ENCODE measurements around the gene AHRR. TPM values are rescaled to one million over a fixed set of nuclear protein-coding genes. Genes with fewer than 3 reads are reported as not detected.

Gene AHRR
- total RNA-seq, 6 experiments from 2014 or later: 30.9 to 55.7 (median 51.9) TPM

DNA sequence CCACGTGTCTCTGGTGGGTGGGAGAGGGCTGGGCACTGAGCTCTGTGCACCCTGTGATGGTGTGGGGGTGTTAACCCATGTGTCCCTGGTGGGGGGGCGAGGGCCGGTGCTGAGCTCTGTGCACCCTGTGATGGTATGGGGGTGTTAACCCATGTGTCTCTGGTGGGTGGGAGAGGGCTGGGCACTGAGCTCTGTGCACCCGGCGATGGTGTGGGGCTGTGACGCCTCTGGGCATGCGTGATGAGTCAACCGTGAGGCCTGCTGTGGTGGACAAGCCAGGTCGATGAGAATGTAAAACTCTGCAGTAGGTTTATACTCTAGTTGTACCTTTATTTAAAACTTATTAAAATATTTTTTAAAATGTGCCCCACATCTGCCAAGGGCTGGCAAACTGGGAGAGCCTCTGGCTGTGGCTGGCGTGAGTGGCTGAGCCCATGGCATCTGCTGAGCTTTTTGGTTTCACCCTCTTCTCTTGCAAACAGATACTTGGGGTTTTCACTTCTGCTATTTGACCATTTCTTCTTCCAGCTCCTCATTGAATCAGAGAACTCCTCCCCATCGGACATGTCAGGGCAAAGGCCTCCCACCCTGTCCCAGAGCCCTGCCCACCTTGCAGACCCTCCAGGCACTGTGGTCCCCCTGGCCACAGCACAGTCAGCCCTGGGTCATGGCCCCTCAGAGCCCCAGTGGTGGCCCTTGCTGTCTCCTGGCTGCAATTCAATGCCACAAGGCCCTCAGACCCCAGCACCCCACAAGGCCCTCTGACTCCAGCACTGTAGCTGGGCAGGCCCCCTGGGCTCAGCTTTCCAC lies 103.0 kb downstream of the AHRR start:
- peaks cover 34% of the 10 kb centered on the region for H3K4me1 Mint-ChIP-seq (ENCODE audit: low read depth)
- H3K9me3 Mint-ChIP-seq: peaks cover 15% of the 10 kb centered on the region; the same call in 1 of the 2 replicates
- TF ChIP-seq, protein P1, sequence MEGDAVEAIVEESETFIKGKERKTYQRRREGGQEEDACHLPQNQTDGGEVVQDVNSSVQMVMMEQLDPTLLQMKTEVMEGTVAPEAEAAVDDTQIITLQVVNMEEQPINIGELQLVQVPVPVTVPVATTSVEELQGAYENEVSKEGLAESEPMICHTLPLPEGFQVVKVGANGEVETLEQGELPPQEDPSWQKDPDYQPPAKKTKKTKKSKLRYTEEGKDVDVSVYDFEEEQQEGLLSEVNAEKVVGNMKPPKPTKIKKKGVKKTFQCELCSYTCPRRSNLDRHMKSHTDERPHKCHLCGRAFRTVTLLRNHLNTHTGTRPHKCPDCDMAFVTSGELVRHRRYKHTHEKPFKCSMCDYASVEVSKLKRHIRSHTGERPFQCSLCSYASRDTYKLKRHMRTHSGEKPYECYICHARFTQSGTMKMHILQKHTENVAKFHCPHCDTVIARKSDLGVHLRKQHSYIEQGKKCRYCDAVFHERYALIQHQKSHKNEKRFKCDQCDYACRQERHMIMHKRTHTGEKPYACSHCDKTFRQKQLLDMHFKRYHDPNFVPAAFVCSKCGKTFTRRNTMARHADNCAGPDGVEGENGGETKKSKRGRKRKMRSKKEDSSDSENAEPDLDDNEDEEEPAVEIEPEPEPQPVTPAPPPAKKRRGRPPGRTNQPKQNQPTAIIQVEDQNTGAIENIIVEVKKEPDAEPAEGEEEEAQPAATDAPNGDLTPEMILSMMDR (IDR thresholded peaks at IDR 0.05): no peak
- peaks cover 77% of the 10 kb centered on the region for H3K36me3 Mint-ChIP-seq (ENCODE audit: low read depth)
- peak overlapping the region; percentile 94 for H3K27ac Mint-ChIP-seq
- peak; percentile 72 for DNase-seq
- H3K27me3 Mint-ChIP-seq (ENCODE audit: insufficient read depth): peaks cover 44% of the 10 kb centered on the region
- H3K4me3 Mint-ChIP-seq: peak overlapping the region; percentile 32

DNA sequence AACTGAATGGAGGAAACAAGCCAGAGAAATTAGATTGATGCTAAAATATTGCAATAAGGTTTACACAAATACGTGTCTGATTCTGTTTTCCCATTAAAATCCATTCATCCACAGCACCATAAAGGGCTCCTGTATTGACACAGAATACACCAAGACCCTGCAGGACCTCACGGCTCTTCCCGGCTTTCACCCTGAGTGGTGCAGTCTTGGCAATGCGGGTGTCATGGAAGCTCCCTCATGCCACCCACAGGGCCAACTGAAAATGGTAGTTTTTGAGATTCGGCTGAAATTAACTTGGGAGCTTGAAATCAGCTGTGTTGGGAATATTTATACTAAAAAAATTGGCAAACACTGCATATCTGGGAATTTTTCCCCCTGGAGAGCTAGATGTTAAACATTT lies 104.2 kb downstream of the AHRR start:
- Mint-ChIP-seq H3K4me3 (no peak overlapping the region), H3K27me3 (ENCODE audit: insufficient read depth) (peaks cover 43% of the 10 kb centered on the region), H3K27ac (peak overlapping the region; percentile 43), H3K36me3 (ENCODE audit: low read depth) (peaks cover 73% of the 10 kb centered on the region), H3K9me3 (peaks cover 10% of the 10 kb centered on the region; the same call in 1 of the 2 replicates), H3K4me1 (ENCODE audit: low read depth) (peaks cover 46% of the 10 kb centered on the region)
- DNase-seq: no peak
- TF ChIP-seq, protein P1 (IDR thresholded peaks at IDR 0.05): peak; percentile 36; the same call in 1 of the 2 replicates

- H3K36me3 Mint-ChIP-seq (ENCODE audit: low read depth): peaks cover 71% of the 10 kb centered on the region
- H3K27me3 Mint-ChIP-seq (ENCODE audit: insufficient read depth): peaks cover 41% of the 10 kb centered on the region
- TF ChIP-seq, protein P1 (IDR thresholded peaks at IDR 0.05): no peak
- no peak overlapping the region for H3K4me3 Mint-ChIP-seq
- peaks cover 10% of the 10 kb centered on the region; the same call in 1 of the 2 replicates for H3K9me3 Mint-ChIP-seq
- H3K4me1 Mint-ChIP-seq (ENCODE audit: low read depth): peaks cover 48% of the 10 kb centered on the region
- no peak for DNase-seq
- H3K27ac Mint-ChIP-seq: peak overlapping the region; percentile 39; the same call in 1 of the 2 replicates
Measured at GRCh38 chr5:426392-426976, 105.0 kb downstream of the AHRR start.

DNA sequence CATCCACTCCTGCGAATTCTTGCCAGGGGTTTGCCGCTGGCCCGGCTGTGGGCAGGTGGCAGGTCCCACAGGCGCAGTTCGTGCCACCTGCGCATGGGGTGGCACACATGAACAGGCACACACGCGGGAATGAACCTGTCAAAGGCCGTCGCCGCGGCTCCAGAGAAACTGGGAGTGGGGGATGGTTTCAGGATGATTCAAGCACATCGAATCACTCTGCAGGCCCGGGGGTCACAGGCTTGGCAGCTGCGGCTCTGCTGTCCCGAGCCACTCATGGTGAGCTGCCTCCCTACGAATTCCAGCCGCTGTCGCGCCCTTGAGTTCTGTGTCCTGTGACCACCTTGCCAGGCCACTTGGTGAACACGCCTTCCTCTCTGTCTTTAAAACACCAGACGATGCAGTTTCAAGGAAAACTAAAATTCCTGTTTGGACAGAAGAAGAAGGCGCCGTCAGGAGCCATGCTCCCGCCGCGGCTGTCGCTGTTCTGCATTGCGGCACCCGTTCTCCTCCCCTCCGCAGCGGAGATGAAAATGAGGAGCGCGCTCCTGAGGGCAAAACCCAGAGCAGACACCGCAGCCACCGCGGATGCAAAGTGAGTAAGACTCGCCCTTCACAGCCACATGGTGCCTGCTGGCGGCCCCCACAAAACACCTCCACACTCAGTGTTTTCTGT lies 106.0 kb downstream of the AHRR start:
- DNase-seq: no peak
- no peak overlapping the region for H3K4me3 Mint-ChIP-seq
- H3K27me3 Mint-ChIP-seq (ENCODE audit: insufficient read depth): peaks cover 37% of the 10 kb centered on the region
- peaks cover 10% of the 10 kb centered on the region; the same call in 1 of the 2 replicates for H3K9me3 Mint-ChIP-seq
- H3K27ac Mint-ChIP-seq: no peak overlapping the region; the same call in 1 of the 2 replicates
- H3K4me1 Mint-ChIP-seq (ENCODE audit: low read depth): peaks cover 57% of the 10 kb centered on the region
- TF ChIP-seq, protein P1 (IDR thresholded peaks at IDR 0.05): no peak
- peaks cover 69% of the 10 kb centered on the region for H3K36me3 Mint-ChIP-seq (ENCODE audit: low read depth)

DNA sequence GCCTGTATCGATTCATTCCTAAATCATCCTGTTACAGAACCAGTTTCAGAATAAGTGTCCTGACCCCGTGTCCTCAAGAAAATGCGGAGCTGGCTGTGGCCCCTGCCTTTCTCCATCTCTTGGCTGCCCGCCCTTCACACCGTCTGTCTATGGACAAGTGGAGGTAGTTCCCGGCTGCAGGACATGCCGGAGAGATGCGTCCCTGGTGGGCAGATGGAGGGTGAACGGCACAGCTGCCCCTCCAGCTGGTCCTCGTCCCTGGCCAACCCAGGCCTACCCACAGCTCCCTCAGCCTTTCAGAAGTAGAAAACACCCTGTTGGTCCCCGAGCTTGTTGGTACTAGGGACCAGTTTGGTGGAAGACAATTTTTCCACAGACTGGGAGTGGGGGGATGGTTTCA lies 106.7 kb downstream of the AHRR start:
- Mint-ChIP-seq H3K27ac (no peak overlapping the region; the same call in 1 of the 2 replicates), H3K36me3 (ENCODE audit: low read depth) (peaks cover 64% of the 10 kb centered on the region), H3K4me3 (no peak overlapping the region), H3K9me3 (peaks cover 10% of the 10 kb centered on the region; the same call in 1 of the 2 replicates), H3K27me3 (ENCODE audit: insufficient read depth) (peaks cover 34% of the 10 kb centered on the region), H3K4me1 (ENCODE audit: low read depth) (peaks cover 56% of the 10 kb centered on the region)
- no peak for DNase-seq
- TF ChIP-seq, protein P1 (IDR thresholded peaks at IDR 0.05): no peak

Measured in HFFc6 (cell line).